Measurements from ENCODE around the gene INTS14.
A peak's percentile ranks its signal among the peaks of the same experiment; 100 is the strongest.

Gene INTS14

DNA sequence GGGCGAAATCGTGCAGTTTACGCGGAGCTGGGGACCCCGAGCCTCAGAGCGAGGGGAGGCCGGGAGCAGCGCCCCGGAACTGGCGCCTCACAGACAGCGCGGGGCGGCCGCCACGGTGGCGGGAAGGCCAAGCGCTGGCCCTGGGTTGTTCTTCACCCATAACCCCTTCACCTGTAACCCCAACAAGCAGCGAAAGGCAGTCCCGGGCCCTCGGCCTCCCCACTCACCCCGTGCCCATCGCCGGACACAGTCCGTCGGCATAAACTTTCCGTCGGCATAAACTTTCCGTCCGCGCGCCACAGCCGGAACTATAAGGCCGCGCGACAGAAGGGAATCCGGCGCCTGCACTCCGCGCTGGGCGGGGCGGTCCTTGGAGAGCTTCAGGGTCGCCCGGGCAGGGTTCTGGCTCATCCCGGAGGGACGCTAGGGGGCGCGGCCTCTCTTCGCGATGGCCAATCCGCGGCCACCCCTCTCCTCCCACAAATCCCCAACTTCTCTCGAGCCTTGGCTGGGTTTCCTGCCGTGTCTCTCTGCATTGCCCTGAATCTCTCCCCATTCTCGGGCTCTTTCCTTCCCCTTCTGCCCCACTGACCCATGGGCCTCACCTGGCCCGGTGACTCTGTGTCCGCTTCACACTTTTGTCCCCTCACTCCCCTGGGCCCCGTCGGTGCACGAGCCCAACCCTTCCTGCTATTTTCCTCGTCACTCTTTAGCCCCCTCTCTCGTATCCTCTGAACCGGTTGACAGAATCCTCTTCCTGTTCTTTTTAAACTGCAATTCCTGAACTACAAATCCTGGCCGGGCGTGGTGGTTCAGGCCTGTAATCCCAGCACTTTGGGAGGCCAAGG is at the start of gene INTS14:
TSS of gene INTS14 (minus strand) at position 261 of the 848 bp plus-strand sequence. CDS start 3,751 bp downstream, outside the sequence.
- DNase-seq, result peak; percentile 91

DNA sequence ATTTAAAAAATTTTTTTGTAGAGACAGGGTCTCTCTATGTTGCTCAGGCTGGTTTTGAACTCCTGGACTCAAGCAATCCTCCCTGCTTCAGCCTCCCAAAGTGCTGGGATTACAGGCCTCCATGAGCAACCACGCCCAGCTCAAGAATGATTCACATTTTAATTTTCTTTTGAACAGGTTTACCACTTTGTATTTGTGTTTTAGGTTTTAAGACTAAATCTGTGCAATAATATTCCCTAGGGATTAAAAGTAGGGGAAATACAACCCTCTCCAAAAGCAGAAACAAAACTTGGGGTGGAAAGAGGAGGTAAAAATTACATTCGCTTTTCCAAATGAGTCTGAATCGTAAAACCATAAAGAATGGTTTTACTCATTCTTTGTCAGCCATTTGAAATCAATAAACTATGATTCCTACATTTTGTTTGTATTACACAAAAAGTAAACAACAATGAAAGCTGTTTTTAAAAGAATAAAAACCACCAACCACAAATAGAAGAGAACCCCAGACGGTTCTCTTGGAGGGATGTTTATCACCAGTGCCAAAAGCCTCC is 48.6 kb upstream of the INTS14 start:
- no peak for DNase-seq

DNA sequence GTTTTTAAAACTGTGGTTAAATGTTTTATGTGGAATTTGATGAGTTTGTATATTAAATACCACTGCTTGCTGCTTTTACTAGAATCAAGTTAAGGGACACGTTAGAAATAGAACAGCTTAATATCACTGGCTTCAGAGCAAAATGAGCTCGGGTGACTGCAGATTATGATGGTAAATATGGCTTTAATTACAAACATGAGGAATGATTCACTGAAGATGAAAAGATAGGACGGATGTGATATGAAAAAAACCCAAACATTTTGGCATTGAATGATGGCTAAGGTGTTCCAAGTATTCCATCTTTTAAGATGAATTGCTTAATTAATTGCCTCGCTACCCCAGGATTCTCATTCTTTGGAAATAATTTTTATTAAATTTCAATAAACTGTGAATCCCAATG is 44.5 kb upstream of the INTS14 start:
- no peak for DNase-seq

DNA sequence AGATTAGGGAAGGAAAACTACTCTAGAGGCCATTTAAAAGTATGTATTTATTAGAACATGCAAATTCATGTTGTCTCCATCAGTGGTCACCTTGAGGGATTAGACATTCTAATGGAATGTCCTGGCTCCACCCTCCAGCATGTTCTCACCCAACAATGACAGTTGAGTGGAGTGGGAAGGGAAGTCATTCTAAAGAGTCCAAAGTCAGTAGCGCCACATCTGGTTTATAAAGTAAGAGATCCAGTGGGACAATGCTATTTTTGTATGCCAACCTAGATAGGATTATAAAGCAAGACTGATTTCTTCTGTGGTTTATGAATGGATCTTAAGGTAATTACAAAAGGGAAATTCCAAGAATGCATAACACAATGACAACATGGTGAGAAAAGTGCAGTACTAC is 44.1 kb upstream of the INTS14 start:
- DNase-seq, result no peak

DNA sequence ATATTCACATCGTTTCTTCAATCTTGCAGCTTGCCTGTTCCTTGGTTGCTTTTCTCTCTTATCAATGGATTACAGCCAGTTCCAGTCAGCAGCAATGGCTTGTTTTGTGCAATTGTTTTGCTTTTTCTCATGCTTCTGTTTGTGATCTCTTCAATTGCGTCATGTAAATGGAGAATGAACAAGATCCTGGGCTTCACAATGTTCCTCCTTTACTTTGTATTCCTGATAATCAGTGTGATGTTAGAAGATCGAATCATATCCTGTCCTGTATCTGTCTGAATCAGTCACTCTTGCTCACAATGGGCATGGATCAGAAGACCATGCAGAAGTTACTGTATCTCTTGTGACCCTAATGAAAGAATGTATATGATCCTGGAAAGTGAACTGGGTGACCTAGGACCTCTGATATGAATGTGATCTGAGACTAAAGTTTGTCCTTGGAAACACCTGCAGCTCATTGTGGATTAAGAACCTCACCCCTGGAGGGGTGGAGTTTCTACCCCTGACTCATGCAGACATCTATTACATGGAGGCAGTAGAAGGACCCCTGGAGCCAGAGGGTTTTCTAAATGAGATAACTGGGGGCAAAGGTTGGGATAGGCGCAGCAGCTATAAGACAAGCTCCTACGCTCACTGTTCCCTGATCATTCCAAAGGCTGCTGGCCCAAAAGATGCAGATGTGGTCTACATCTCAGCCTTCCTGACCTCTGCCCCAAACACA is 43.0 kb upstream of the INTS14 start:
- DNase-seq, result no peak

DNA sequence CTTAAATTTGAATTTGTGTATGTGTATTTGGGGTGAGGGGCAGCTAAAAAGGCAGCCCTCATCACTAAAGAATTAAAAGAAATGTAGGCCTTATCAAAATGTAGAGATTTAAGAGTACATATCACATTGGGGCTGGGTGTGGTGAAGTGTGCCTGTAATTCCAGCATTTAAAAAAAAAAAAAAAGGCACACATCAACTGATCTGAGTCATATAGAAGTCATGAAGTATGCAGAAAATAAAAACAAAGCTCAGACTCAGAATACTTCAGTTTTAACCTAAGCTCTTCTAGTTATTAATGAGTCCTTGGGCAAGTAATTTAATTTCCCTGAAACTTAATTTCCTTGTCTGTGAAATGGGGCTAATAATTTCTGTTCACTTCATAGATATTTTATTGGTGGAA is 42.4 kb upstream of the INTS14 start:
- DNase-seq, result no peak

DNA sequence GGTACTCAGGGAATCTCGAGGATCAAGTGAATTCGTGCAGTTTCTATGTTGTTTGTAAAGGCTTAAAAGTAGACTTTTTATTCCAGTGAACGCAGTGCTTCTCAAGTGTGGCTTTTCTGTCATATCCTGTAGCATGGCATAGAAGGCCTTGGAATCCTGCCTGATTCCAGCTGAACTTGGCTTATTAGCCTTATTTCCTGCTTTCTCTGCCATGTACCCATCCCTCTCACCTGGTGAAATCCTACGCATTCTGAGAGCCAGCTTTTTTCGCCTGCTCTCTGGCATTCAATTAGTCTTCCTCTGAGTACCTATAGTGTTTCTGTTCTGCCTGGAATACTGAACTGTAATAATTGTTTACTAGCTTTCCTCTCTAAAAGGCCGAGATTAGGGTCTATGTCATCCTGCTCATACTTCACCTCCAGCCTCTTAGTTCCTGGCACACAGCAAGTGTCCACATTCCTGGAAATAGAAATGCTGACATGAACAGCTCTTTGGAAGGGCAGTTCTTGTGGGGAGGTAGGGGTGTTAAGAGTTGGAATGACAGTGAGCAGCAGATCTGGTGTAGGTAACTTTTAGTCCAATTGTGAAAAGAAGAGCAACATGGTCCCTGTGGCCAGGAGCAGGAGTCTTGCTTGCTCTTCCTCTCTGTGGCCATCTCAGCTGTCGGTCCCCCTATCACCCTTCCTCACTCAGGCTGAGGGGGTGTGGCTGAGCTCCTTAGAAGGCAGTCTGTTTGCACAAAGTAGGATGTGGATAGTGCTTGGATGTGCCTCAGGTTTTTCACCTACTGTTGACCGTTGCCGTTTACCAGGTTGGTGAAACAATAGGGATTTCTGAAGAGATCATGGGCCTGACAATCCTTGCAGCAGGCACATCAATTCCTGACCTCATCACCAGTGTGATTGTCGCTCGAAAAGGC is 41.2 kb upstream of the INTS14 start:
- DNase-seq, result no peak

DNA sequence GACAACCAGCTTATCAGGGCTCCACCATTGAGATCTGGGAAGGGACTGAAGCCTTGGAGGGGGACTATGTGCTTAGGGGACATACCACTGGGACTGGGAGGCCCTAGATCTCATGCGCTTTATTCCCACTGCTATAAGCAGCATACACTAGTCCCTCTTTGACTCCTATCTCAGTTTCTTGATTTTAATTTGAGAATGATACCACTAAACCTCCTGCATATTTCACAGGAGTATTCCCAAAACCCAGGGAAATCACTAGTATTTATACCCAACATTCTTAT is 40.1 kb upstream of the INTS14 start:
- DNase-seq, result no peak

DNA sequence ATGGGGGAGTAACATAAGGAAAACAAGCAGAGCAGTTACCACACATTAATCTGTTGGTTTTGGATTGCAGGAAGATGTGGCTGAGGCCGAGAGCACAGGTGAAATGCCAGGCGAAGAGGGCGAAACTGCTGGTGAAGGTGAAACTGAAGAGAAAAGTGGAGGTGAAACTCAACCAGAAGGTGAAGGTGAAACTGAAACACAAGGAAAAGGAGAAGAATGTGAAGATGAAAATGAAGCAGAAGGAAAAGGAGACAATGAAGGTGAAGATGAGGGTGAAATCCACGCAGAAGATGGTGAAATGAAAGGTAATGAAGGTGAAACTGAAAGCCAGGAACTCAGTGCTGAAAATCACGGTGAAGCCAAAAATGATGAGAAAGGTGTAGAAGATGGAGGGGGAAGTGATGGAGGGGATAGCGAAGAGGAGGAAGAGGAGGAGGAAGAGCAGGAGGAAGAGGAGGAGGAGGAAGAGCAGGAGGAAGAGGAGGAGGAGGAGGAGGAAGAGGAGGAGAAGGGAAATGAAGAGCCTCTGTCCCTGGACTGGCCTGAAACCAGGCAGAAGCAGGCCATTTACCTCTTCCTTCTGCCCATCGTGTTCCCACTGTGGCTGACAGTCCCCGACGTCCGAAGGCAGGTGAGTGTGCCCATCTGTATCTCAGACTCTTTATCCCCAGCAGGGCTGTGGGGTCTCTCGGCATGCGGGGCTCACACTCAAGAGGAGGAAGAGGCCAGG is 39.5 kb upstream of the INTS14 start:
- no peak for DNase-seq

DNA sequence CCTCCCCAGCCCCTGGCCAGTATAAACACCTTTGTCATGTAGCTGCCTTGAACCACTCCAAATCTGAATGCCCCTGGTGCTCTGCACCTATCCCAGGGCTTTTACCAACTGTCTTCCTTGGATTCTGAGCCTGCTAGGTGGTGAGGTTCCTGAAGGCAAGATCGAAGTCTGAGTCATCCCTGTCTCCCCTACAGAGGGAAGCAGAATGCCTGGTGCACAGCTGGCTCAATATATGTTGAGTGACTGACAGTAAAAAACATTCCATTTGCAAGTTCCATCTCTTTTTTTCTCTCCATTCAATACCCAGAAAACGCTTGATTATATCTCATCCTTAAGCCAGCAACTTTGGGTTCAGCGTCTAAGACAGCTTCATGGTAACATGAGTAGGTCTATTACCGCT is 35.6 kb upstream of the INTS14 start:
- no peak for DNase-seq

DNA sequence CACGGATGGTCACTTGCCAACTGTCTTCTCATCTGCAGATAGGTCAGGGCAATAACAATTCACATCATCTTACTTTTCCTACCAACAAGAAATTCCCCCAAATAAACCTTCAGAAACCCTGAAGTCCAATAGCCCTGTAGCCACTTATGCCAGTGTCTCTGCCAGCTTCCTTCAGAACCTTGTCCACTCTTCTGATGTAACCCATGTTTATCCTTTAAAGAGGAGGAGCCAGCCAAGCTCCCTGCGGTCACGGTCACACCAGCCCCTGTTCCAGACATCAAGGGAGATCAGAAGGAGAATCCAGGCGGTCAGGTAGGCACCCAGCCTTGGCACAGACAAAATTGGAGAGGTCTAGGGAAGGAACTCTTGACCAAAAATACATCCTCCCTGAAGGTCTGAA is 34.5 kb upstream of the INTS14 start:
- DNase-seq, result no peak

DNA sequence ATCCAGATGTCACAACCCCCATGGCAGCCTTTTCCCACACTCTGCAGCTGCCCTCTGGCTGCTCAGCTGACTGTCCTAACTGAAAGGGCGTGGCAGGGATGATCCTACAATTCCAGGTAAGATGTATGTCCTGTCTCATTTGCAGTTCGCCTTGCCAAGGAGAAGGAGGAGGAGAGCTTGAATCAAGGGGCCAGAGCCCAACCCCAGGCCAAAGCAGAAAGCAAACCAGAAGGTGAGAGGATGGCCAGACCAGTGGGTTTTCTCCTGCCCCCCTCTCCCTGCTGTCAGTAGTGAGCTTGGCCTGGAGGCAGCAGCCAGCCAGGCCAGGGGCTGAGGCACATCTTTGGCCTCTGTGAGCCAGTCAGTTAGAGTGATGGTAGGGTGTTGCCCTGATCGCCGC is 33.4 kb upstream of the INTS14 start:
- DNase-seq, result no peak

DNA sequence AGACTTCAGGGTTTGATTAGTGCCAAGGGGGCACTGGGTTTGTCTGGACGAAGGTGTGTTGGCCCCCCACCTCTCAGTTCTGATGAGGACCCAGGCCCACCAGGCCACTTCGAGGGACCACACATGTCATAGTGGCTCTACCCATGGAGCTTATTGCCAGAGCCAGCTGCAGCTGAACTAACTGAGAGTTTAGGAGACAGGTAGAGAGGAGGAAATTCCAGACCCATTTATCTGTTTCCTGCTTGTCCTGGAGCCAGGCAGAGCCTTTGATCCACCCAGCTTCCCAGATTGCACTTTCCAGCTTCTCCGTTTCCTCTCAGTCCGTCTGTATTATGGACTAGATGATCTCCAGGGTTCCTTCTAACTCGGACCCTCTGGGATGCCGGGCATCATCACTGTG is 31.7 kb upstream of the INTS14 start:
- no peak for DNase-seq

DNA sequence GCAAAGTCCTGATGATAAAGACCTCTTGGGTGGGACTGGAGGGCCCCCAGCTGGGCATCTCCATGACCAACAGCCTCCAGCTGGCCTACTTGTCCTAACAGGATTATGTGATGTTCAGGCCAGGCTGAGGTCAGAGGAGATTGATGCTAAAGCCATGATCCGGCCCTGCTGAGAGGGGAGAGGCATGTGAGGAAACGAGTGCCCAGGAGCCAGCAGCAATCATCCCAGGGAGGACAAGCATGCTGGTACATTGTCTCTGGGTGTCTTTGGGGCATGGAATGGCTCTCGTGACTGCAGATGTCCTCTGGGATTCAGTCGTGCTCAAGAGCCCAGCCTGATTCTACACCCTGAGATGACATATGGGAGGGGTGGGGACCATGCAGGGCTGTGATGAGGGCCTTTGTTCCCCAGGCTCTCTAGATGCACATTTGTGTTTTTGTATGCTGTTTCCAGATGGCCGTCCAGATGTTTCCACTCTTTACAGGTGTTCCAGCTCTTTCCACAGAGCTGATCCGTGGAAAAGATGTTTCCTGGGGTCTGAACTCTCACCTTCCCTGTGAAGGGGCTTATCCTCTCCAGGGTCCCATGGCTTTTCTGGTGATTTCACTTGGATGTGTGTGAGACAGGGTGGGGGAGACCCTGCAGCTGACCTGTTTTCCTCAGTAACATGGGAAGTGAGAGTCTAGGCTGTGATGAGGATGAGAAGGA is 31.0 kb upstream of the INTS14 start:
- no peak for DNase-seq

DNA sequence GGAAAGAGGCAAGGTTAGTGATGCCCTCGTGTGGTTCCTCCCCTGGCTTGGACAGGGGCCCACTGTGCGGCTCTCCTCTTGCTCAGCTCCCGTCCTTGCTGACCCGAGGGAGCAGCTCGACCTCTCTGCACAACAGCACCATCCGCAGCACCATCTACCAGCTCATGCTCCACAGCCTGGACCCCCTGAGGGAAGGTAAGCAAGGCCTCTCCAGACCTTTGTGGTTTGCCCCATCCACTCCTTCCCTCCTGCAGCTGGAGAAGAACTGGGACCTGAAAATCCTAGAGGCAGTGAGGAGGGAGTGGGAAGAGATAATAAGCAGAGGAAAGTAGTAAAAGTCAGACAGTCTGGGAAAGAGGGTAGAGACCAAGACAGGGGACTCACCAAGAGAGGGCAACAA is 28.6 kb upstream of the INTS14 start:
- no peak for DNase-seq

DNA sequence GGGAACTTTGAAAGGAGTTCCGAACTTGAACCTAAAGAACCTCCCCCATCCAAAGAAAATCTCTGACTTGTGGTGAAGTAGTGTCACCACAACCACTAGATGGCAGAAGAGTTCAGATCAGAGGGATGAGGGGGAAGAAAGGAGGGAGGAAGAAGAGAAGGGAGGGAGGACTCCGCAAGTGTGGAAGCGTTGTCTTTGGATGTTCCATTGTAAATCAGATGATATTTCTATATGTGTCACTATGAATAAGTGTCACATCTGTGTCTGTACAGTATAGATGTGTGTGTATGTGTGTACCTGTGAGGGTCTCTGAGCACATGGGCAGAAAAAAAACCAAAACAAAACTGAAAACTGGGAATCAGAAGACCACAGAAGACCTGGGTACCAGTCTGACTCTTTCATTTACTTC is 27.8 kb upstream of the INTS14 start:
- no peak for DNase-seq

DNA sequence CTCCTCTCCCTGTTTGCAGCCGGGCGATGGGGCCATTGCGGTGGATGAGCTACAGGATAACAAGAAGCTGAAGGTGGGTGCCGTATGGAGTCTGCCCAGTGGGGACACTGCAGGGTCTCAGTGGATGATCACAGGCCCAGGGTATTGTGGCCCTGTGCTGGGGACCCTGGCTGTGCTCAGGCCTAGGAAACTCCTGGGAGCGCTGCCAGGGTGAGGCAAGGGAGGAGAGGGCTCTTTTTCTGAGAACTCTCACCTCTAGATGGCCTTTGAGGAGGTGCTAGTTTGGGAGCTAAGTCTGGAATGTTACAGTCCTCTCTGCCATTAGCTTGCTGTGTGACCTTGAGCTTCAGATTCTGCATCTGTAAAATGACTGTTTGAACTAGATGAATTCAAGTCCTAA is 27.2 kb upstream of the INTS14 start:
- DNase-seq, result no peak

DNA sequence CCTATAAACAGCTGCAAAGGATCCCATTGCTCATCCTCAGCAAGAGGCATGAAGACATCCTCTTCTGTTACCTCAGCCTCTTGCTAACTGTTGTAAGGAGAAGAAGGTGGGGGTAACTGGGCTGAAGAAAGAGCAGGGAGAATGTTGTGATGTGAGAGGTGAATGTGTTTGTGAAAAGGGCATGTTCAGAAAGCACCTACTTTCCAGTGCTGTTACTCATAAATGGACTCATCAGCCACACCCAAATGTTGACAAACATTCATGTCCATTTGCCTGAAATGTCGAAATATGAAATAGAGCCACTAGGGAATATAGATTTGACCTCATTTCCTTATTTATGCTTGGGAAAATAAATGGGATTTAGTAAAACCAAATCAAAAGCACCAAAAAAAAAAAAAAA is 23.4 kb upstream of the INTS14 start:
- DNase-seq, result no peak

DNA sequence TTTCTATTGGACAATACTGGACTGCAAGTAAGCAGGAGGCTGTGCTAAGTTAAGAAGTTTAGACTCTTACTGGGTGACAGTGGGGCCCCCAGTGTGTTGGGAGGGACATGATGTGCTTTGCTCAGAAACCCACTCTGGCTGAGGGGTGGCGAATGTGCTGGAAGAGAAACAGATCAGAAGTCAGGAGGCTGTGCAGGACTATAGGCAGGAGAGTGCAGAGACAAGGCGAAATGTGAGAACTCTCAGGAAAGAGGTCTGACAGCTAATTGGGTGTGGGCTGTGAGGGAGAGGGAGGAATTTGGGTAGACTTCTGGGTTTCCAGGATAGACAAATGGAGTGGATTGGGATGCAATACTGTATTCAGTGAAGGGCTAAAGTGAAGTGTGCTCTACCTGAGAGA is 22.8 kb upstream of the INTS14 start:
- no peak for DNase-seq

DNA sequence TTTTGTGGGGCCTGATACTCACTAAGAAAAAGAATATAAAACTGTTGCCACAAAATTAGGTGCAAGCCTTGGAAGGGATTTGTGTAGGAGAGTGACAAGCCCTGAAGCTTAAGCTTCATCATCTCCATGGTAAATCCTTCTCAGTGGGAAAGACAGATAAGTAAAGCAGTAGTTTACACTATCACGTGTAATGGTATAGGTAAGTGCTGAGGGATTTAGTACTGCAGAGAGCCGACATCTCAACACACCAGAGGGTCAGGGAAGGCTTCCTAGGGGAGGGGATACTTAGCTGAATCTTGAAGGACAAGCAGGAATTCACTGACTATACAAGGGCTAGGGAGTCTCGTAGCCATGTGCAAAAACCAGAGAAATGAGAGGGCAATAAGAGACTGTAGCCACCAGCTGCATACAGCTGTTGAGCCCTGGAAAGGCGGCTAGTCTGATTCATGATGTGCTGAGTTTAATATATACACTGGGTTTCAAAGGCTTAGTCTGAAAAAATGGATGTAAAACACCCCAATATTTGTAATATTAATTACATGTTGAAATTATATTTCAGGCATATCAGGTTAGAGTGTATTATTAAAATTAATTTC is 21.9 kb upstream of the INTS14 start:
- DNase-seq, result no peak

DNA sequence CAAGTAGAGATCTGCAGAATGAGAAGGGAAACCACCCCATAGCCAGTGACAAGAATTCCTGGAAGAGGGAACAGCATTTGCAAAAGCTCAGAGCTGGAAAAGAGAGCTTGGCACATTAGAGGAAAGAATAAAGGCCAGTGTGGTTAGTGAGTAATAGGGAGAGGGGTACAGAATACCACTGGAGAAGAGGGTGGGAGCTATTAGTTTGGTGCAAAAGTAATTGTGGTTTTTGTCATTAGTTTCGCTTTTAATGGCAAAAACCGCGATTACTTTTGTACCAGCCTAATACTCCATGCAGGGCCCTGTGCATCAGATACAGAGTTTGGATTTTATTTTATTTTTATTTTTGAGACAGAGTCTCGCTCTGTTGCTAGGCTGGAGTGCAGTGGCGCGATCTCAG is 20.6 kb upstream of the INTS14 start:
- no peak for DNase-seq

DNA sequence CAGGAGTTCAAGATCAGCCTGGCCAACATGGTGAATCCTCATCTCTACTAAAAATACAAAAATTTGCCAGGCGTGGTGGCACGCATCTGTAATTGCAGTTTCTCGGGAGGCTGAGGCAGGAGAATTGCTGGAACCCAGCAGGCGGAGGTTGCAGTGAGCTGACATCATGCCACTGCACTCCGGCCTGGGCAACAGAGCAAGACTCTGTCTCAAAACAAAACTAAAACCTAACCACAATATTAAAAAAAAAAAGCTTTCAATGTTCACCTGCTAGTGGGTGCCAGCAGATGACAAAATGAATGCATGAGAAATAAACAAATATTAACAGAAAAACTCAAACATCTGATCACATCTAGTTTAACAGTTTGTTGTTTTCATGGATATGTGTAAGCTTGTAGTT is 19.8 kb upstream of the INTS14 start:
- DNase-seq, result no peak
